ENCODE measurements around the gene ZNF318.

Gene ZNF318

GRCh38 chr6:43297644-43298564, 71.5 kb downstream of the ZNF318 start, which contains the start of gene SLC22A7:
TSS of gene SLC22A7 (plus strand) at chr6:43298260. CDS start at chr6:43298359, 99 bp downstream.
- DNase-seq: no peak

DNA sequence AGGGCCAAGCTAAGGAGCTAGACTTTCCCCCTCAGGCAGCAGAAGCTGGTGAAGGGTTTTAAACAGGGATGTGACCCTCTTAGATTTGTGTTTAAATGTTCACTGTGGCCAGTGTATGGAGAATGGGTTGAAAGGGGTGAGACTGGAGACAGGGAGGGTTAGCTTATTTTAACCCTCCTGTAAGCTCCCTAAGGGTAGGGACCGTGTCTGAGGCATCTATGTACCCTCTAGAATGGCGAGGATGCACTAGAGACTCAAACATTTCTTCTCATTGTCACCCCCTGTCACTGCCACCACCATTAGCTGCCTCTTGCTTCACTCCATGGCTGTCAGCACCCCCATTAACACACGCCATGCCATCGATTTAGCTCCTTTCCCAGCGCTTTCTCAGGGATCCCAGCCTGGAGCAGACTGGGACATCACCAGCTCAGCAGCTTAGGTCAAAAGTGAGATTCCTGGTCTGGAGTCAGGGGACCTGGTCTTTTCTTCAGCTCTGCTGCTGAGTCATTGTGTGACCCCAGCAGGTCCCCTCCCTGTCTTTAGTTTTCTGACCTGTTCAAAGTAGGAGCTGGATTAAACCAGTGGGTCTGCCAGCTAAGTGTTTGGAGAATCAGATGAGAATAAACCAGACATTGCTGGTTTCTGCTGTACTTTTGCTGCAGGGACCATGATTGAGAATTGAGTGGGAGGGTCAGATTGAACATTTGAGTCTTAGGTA, 72.5 kb downstream of the ZNF318 start:
- DNase-seq: no peak

- no peak for DNase-seq
Observed at GRCh38 chr6:43295456-43295855, 74.0 kb downstream of the ZNF318 start.

GRCh38 chr6:43294536-43294935, 74.9 kb downstream of the ZNF318 start:
- DNase-seq: no peak

- DNase-seq: no peak
Observed at GRCh38 chr6:43293698-43294097, 75.7 kb downstream of the ZNF318 start.

- DNase-seq: no peak
Observed at GRCh38 chr6:43292763-43293318, 76.6 kb downstream of the ZNF318 start.

- DNase-seq: no peak
Observed at GRCh38 chr6:43292341-43292740, 77.1 kb downstream of the ZNF318 start.

DNA sequence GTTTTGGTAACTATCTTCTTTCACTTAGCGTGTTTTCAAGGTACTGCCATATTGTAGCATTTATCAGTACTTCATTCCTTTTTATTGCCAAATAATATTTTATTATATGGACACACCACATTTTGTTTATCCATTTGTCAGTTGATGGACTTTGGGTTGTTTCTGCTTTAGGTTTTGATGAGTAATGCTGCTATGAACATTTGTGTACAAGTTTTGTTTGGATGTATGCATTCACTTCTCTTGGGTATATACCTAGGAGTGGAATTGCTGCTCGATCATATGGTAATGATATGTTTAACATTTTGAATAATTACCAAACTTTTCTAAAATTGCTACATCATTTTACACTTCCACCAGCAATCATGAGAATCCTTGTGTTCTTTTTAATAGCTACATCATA, 77.7 kb downstream of the ZNF318 start:
- DNase-seq: no peak

DNA sequence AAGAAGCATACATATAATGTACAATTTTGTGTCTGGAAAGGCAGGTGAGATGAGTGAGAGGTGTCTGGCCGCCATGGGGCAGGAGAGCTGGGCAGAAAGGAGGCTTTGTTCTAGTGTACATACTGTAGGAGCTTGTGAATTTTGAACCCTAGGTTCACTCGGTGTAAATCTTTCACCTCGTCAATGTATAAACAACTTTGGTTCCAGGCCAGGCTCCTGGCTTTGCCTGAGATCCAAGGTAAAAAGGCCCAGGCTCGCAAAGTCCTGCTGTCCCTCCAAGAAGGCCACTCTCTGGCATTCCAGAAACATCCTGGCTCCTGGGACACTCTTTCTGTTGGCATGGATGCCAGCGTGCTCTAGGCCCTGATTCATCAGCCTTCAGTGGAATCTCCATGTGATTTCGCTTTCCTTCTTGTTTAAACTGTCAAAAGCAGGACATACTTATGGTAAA, 78.5 kb downstream of the ZNF318 start:
- DNase-seq: no peak

DNA sequence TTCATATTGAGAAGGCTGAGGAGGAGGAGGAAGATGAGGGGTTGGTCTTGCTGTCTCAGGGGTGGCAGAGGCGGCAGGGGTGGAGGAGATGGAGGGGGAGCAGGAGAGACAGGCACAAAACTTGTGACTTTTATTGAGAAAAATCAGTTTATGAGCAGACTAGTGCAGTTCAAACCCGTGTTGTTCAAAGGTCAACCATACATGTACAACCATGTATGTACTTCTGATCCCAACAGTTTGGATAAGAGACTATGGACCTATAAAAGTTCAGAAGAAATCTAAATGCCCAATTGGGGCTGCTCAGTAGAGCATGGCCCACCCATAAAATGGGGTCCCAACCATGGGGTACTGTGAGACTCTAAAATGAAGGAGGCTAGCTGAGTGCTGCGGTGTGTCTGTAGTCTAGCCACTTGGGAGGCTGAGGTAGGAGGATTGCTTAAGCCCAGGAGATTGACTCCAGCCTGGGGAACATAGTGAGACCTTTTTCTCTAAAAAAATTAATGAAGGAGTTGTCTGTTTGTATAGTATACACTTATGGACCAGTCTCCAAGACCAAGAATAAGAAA, 79.0 kb downstream of the ZNF318 start:
- DNase-seq: no peak

GRCh38 chr6:43287717-43288679, 81.4 kb downstream of the ZNF318 start:
- DNase-seq: no peak

GRCh38 chr6:43286980-43287716, 82.3 kb downstream of the ZNF318 start:
- DNase-seq: no peak

- DNase-seq: no peak
Observed at GRCh38 chr6:43286456-43286979, 82.9 kb downstream of the ZNF318 start.

Data from effector CD8-positive, alpha-beta T cell (primary cell).